ENCODE measurements around the gene COPB1.

DNA sequence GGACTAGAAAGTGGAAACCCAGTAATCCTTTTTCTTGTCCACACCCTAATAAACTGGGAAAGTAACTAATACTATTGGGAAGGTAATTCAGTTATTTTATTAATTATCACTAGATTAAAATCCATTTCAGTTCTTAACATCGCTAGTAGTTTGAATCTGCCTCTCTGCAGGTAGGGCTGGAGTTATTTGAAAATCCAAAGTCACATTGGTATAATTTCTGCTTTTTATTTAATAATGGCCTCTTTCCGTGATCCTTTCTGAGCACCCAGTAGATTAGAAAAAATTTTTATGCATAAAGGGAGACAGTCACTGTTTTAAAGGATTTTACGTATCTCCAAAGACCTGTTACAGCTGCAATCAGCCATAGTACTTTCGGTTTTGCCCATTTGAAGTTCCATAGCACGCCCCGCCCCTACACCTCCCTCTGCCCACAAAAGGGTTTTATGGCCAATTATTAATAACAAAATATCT is 605 bp upstream of the COPB1 start:
- TF ChIP-seq, protein P1, sequence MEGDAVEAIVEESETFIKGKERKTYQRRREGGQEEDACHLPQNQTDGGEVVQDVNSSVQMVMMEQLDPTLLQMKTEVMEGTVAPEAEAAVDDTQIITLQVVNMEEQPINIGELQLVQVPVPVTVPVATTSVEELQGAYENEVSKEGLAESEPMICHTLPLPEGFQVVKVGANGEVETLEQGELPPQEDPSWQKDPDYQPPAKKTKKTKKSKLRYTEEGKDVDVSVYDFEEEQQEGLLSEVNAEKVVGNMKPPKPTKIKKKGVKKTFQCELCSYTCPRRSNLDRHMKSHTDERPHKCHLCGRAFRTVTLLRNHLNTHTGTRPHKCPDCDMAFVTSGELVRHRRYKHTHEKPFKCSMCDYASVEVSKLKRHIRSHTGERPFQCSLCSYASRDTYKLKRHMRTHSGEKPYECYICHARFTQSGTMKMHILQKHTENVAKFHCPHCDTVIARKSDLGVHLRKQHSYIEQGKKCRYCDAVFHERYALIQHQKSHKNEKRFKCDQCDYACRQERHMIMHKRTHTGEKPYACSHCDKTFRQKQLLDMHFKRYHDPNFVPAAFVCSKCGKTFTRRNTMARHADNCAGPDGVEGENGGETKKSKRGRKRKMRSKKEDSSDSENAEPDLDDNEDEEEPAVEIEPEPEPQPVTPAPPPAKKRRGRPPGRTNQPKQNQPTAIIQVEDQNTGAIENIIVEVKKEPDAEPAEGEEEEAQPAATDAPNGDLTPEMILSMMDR (IDR thresholded peaks at IDR 0.05) = no peak
- TF ChIP-seq POLR2A (IDR thresholded peaks at IDR 0.05) = no peak
